ENCODE data around the gene LETM1.

The LETM1 gene

DNA sequence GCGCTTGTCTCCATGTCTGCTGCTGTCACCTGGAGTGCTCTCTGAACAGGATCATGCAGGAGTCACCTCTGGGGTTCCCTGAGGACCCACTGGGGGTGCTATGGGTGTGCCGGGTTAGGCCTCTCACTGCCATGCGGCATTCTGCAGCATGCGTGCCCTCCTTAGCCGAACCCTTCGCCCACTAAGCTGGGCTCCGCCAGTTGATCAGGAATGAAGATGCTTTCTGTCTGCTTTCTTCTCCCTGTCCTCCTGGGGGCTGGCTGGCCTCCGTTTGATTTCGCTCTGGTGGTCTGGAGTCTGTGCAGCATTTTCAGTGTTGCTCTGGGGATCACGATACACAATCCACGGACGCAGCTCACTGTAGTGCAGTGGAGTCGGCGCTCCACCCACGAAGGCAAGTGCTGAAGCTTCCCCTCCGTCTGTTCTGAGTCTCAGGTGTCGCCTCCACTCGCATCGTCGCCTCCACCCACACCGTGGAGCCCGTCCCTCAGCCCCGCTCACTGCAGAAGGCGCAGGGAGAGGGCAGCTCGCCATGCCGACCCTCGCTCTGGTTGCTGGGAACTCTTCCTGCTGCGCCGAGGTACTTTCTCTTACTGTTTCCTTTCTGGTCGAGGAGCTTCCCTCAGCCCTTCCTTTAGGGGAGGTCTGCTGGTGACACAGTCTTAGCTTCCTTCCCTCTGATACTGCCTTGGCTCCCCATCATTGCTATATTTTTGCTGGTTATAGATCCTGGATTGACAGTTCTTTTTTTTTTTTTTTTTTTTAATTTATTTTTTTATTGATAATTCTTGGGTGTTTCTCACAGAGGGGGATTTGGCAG lies 29.2 kb downstream of the LETM1 start:
- DNase-seq = no peak

- DNase-seq = no peak
These were observed 30.6 kb downstream of the LETM1 start for GRCh38 chr4:1825326-1825725.

GRCh38 chr4:1824746-1825145 lies 31.2 kb downstream of the LETM1 start:
- no peak for DNase-seq

DNA sequence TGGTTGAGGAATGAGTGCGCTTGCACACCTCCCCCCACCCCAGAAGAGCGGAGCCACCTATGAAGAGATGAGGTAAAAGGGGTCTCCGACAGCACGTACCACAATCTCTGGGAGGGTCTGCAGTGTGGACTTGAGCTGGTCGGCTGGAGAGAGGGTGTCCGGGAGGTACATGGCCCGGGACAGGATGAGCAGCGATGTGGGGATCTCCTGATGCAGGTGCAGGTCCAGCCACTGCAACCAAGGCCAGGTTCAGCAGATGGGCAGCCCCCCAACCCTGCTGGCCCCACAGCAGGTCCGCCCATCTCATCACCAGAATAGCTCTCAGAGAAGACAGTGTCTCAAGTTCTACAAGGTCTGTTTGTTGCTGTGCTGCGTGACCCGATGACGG lies 32.4 kb downstream of the LETM1 start:
- no peak for DNase-seq

- no peak for DNase-seq
These were observed 33.1 kb downstream of the LETM1 start for GRCh38 chr4:1822568-1823544.

GRCh38 chr4:1821679-1822567 lies 34.0 kb downstream of the LETM1 start:
- no peak for DNase-seq

GRCh38 chr4:1819816-1820215 lies 36.1 kb downstream of the LETM1 start:
- no peak for DNase-seq

DNA sequence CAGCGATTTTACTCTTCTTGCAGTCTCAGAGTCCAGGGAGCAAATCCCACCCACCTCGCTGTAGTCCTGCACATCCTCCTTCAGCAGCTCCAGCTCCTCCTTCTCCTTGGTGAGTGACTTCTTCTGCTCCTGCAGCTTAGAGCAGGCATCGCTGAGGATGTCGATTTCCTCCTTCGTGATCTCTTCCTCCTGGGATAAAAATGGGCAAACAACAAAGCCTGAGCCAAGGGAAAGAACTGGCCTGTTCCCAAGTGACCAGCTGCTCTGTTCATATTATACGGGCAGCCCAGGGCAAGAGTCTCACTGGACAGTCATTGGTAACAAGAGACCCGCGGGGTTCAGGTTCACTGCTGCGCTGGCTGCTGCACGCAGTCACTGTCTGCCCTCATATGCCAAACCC lies 36.7 kb downstream of the LETM1 start:
- no peak for DNase-seq

DNA sequence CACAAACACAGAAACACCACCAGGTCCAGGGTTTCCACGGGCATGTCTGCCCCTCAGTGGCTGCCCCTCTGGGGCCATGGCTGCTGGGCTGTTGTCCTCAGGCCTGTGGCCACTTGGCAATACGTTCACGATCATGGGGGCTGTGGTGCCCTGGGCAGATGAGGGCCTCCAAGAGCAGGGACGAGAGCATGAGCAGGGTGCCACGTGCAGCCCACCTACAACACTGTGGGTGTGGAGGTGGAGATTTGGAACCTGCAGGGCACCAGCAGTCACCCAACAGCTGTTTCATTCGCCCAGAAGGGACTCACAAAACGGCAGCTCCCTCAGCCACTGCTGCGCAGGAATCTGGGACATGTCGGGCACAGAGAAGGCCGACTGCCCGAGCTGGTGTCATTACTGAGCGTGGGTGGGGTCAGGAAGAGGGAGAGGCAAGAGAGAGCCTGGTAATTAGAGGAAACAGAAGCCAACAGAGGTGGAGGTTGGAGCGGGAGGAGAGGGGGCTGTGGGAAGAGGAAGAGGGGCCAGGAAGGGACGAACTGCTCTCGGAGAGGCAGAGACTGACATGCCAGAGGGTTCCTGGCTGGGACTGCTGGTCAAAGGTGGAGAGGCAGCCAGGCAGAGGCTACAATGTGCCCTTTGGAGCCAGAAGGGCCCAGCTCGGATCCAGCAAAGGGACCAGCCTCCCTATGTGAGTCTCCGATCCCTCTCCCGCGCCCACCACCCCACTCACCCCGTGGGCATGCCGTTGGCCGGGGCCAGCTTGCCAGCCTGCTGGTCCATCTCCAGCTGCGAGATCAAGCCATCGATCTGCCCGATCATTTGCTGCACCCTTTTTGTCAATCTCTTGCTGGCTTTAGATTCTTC lies 39.7 kb downstream of the LETM1 start:
- no peak for DNase-seq

- no peak for DNase-seq
These were observed 40.6 kb downstream of the LETM1 start for GRCh38 chr4:1815096-1815996.

DNA sequence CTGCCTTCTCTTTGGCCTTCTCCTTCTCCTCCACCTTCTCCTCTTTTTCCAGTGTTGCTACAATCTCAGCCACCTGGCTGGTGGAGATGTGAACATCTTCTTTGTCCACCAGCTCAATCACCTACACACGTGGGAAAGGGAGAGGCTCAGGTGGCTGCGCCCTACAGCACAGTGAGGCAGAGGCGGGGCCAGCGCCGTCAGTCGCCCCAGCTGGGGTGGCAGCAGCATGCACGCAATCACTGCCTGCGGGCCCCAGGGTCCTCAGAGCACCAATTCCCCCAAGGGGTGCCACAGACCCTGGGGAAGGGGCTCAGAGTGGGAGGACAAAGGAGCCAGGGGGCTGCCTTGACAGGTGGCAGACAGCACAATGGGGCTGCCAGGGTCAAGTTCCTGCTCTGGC lies 41.5 kb downstream of the LETM1 start:
- DNase-seq = no peak

- DNase-seq = no peak
These were observed 42.0 kb downstream of the LETM1 start for GRCh38 chr4:1813915-1814314.

GRCh38 chr4:1813231-1813630 lies 42.7 kb downstream of the LETM1 start:
- no peak for DNase-seq

- DNase-seq = no peak
These were observed 43.2 kb downstream of the LETM1 start for GRCh38 chr4:1812720-1813119.

GRCh38 chr4:1810765-1811164 lies 45.2 kb downstream of the LETM1 start:
- DNase-seq = no peak

DNA sequence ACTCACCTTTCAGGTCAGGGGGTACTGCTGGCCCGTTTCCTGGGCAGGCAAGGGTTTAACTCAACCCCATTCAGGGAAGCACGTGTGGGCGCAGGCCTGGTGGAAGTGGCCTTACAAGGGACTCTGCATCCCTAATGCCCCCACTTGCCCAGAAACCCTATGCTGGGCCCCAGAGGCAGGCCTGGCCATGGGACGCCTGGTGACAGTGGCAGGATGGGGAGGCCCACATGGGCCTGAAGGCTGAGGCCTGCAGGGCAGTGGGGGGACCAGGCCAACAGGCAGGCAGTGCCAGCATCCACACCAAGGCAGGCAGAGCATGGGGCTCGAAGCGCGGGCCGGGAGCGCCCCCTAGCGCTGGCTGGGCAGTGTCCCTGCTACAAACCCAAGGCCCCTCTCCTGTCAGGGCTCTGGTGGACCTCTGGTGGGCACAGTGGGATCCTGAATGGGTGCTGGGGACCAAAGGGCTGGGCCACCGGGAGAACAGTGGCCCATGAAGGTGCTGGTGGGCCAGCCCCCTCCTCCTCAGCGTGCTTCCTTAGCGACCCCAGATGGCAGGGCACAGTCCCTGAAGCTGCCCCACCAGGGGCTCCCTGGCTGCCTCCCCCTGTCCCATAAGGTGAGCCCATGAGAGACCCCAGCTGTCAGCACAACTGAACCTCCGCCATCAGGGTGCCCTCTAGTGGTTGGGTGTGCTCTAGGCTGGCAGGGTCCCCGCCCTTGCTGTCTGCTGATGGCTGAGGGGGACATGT lies 46.0 kb downstream of the LETM1 start:
- DNase-seq = peak in 48 of 51 donors; percentile 13 to 87 (median 64)

DNA sequence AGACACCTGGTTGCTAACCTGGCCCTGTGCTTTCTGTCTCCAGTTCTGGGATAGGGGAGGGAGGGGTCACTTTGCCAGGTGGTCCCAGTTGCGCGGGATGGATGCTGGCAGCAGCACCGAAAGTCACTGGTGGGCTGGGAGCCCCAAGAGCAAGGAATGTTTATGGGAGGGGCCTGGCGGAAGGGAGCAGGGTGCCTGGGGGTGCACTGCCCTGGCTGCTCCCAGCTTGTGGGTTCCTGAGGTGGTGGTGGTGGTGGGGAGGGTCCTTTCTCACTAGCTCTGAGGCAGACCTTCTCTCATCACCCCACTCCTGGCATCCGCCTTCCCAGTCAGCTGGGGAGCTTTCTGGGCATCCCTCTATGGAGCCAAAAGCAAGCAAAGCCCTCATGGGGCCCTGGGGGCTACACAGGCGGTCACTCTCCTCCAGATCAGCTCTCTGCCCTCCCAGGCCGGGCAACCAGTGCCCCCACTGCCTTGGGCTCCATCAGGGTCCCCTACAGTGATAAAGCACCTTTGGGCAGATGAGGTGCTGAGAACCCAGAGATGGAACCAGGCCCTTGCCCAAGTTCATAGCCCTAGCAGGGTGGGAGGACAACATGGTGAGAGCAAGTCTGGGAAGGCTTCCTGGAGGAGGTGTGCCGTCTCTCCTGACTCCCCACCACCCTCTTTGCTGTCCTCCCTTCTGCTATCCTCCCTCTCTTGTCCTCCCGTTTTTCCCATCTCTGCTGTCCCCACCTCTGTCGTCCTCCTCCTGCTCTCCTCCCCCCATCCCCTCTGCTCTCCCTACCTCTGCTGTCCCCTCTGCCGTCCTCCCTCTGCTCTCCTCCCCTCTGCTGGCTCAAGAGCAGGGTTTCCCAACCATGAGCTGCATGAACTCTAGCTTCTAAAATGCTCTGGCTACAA lies 46.9 kb downstream of the LETM1 start:
- DNase-seq = no peak

DNA sequence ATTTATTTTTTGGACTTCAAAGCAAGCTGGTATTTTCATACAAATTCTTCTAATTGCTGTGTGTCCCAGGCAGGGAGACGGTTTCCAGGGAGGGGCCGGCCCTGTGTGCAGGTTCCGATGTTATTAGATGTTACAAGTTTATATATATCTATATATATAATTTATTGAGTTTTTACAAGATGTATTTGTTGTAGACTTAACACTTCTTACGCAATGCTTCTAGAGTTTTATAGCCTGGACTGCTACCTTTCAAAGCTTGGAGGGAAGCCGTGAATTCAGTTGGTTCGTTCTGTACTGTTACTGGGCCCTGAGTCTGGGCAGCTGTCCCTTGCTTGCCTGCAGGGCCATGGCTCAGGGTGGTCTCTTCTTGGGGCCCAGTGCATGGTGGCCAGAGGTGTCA lies 47.6 kb downstream of the LETM1 start:
- DNase-seq = no peak

Measured in hypothalamus (tissue), 51 donors.